Measurements from ENCODE around the gene ZNF444. TPM values are rescaled to one million over a fixed set of nuclear protein-coding genes. Genes with fewer than 3 reads are reported as not detected.
"Not testable (repeated sequence)": the region's sequence is repeated elsewhere in the genome, so short reads cannot be mapped to it uniquely, and the experiment has no call there.

ZNF444 gene
- polyA plus RNA-seq, 1 donor (not counting 4 experiments of a cell fraction or from before 2014, with no cell fraction given): 9.1 TPM

GRCh38 chr19:56148096-56148495 is 7.0 kb downstream of the ZNF444 start:
- H4K20me1 ChIP-seq (ENCODE audit: control insufficient read depth, extremely low read depth, insufficient read depth, low read length): no peaks in the 10 kb centered on the region
- dilution Hi-C loops (cut with MboI; ENCODE audit: extremely low pct_ligation_motif_present, low sequenced_read_pairs): no loop called here
- H3K4me1 ChIP-seq (ENCODE audit: control insufficient read depth, extremely low read depth, insufficient read depth, low read length): no peaks in the 10 kb centered on the region
- no peak overlapping the region for H3K4me3 ChIP-seq (ENCODE audit: control insufficient read depth in 2 of 3, extremely low read depth in 1 of 3, insufficient read depth in 2 of 3, low read depth in 1 of 3, low read length in 3 of 3)
- no peaks in the 10 kb centered on the region for H3K9me1 ChIP-seq (ENCODE audit: control insufficient read depth, extremely low read depth, insufficient read depth, low read length)
- FAIRE-seq: no peak
- no peak overlapping the region for H3K4me2 ChIP-seq (ENCODE audit: control insufficient read depth, extremely low read depth, insufficient read depth, low read depth, low read length)
- TF ChIP-seq CTCF (optimal IDR thresholded peaks at IDR 0.05 in 1 of 3, IDR thresholded peaks at IDR 0.05 in 1 of 3, conservative IDR thresholded peaks at IDR 0.05 in 1 of 3; ENCODE audit: extremely low read depth in 1 of 3, insufficient read depth in 2 of 3, low read length in 3 of 3) (no peak), EZH2 (IDR thresholded peaks at IDR 0.05; ENCODE audit: low read length) (no peak)
- no peaks in the 10 kb centered on the region for H3K9me3 ChIP-seq (ENCODE audit: control insufficient read depth, low read depth, low read length)
- no peak overlapping the region for H2AFZ ChIP-seq (ENCODE audit: control insufficient read depth, low read length)
- no peak overlapping the region for H3K27ac ChIP-seq (ENCODE audit: control insufficient read depth, insufficient read depth, low read length)
- DNase-seq (ENCODE audit: low read depth, low spot score): no peak
- peaks cover 3 to 10% of the 10 kb centered on the region in 2 experiments for H3K36me3 ChIP-seq (ENCODE audit: control insufficient read depth in 2 of 2, extremely low read depth in 1 of 2, insufficient read depth in 2 of 2, low read length in 2 of 2)
- no peak overlapping the region for H3K9ac ChIP-seq (ENCODE audit: control insufficient read depth, extremely low read depth, insufficient read depth, low read length)
- peaks cover 24% of the 10 kb centered on the region for H3K79me2 ChIP-seq (ENCODE audit: control insufficient read depth, insufficient read depth, low read length)
- no peaks in the 10 kb centered on the region for H3K27me3 ChIP-seq (ENCODE audit: control insufficient read depth, extremely low read depth, insufficient read depth, low read length)

GRCh38 chr19:56148955-56149655 is 8.0 kb downstream of the ZNF444 start:
- H3K4me3 ChIP-seq (ENCODE audit: control insufficient read depth in 2 of 3, extremely low read depth in 1 of 3, insufficient read depth in 2 of 3, low read depth in 1 of 3, low read length in 3 of 3); dilution Hi-C loops (cut with MboI; ENCODE audit: extremely low pct_ligation_motif_present, low sequenced_read_pairs); H3K9me3 ChIP-seq (ENCODE audit: control insufficient read depth, low read depth, low read length); H3K9ac ChIP-seq (ENCODE audit: control insufficient read depth, extremely low read depth, insufficient read depth, low read length); H2AFZ ChIP-seq (ENCODE audit: control insufficient read depth, low read length); H3K4me2 ChIP-seq (ENCODE audit: control insufficient read depth, extremely low read depth, insufficient read depth, low read depth, low read length); FAIRE-seq; H4K20me1 ChIP-seq (ENCODE audit: control insufficient read depth, extremely low read depth, insufficient read depth, low read length); H3K36me3 ChIP-seq (ENCODE audit: control insufficient read depth in 2 of 2, extremely low read depth in 1 of 2, insufficient read depth in 2 of 2, low read length in 2 of 2); H3K27ac ChIP-seq (ENCODE audit: control insufficient read depth, insufficient read depth, low read length); DNase-seq (ENCODE audit: low read depth, low spot score); H3K27me3 ChIP-seq (ENCODE audit: control insufficient read depth, extremely low read depth, insufficient read depth, low read length); H3K4me1 ChIP-seq (ENCODE audit: control insufficient read depth, extremely low read depth, insufficient read depth, low read length); H3K9me1 ChIP-seq (ENCODE audit: control insufficient read depth, extremely low read depth, insufficient read depth, low read length): not testable (repeated sequence)
- peaks cover 19% of the 10 kb centered on the region for H3K79me2 ChIP-seq (ENCODE audit: control insufficient read depth, insufficient read depth, low read length)

- TF ChIP-seq CTCF (optimal IDR thresholded peaks at IDR 0.05 in 1 of 3, IDR thresholded peaks at IDR 0.05 in 1 of 3, conservative IDR thresholded peaks at IDR 0.05 in 1 of 3; ENCODE audit: extremely low read depth in 1 of 3, insufficient read depth in 2 of 3, low read length in 3 of 3): no peak
- no peak for TF ChIP-seq EZH2 (IDR thresholded peaks at IDR 0.05; ENCODE audit: low read length)
- Histone ChIP-seq H3K9ac (ENCODE audit: control insufficient read depth, extremely low read depth, insufficient read depth, low read length) (no peak overlapping the region), H3K4me3 (ENCODE audit: control insufficient read depth in 2 of 3, extremely low read depth in 1 of 3, insufficient read depth in 2 of 3, low read depth in 1 of 3, low read length in 3 of 3) (no peak overlapping the region), H3K27ac (ENCODE audit: control insufficient read depth, insufficient read depth, low read length) (no peak overlapping the region), H3K9me3 (ENCODE audit: control insufficient read depth, low read depth, low read length) (no peaks in the 10 kb centered on the region), H3K4me1 (ENCODE audit: control insufficient read depth, extremely low read depth, insufficient read depth, low read length) (no peaks in the 10 kb centered on the region), H3K27me3 (ENCODE audit: control insufficient read depth, extremely low read depth, insufficient read depth, low read length) (no peaks in the 10 kb centered on the region), H4K20me1 (ENCODE audit: control insufficient read depth, extremely low read depth, insufficient read depth, low read length) (peaks cover 2% of the 10 kb centered on the region), H3K79me2 (ENCODE audit: control insufficient read depth, insufficient read depth, low read length) (peaks cover 15% of the 10 kb centered on the region), H3K36me3 (ENCODE audit: control insufficient read depth in 2 of 2, extremely low read depth in 1 of 2, insufficient read depth in 2 of 2, low read length in 2 of 2) (peaks cover 3 to 10% of the 10 kb centered on the region in 2 experiments), H2AFZ (ENCODE audit: control insufficient read depth, low read length) (no peak overlapping the region), H3K9me1 (ENCODE audit: control insufficient read depth, extremely low read depth, insufficient read depth, low read length) (no peaks in the 10 kb centered on the region), H3K4me2 (ENCODE audit: control insufficient read depth, extremely low read depth, insufficient read depth, low read depth, low read length) (no peak overlapping the region)
- no peak for DNase-seq (ENCODE audit: low read depth, low spot score)
- dilution Hi-C loops (cut with MboI; ENCODE audit: extremely low pct_ligation_motif_present, low sequenced_read_pairs): no loop called here
- no peak for FAIRE-seq
These were observed 8.6 kb downstream of the ZNF444 start for GRCh38 chr19:56149656-56150038.

All from keratinocyte (primary cell).